Cardiac muscle cell (in vitro differentiated cells and primary cell): ENCODE measurements around the gene PRKACA. TPM values are rescaled to one million over a fixed set of nuclear protein-coding genes. Genes with fewer than 3 reads are reported as not detected.
A peak's percentile ranks its signal among the peaks of the same experiment; 100 is the strongest.

Experiments used
- DNase-seq, 2 donors: peaks; one replicate each; pipeline versions ENCODE4 v3.0.0 to v3.0.0-alpha.2; 2010 to 2017; ENCODE audit warnings: low read depth in 1 of 2, low spot score in 1 of 2
- H3K27ac ChIP-seq: fragments of 200-600 bp; sonication (generic); 2 replicates; pipeline ENCODE4 v1.5.1; 2016
- H3K27me3 ChIP-seq: fragments of 200-600 bp; sonication (generic); 2 replicates; pipeline ENCODE4 v1.6.0; 2016; ENCODE audit warnings: control low read depth
- H3K36me3 ChIP-seq: fragments of 200-600 bp; sonication (generic); 2 replicates; pipeline ENCODE4 v1.5.1; 2016; ENCODE audit warnings: control low read depth
- H3K4me1 ChIP-seq: fragments of 200-600 bp; sonication (generic); 2 replicates; pipeline ENCODE4 v1.8.1; 2017; ENCODE audit warnings: low read depth, mild to moderate bottlenecking, mixed run types
- H3K4me3 ChIP-seq: fragments of 200-600 bp; sonication (generic); 2 replicates; pipeline ENCODE4 v1.5.1; 2016; ENCODE audit warnings: mild to moderate bottlenecking
- H3K9me3 ChIP-seq: fragments of 200-600 bp; sonication (generic); 2 replicates; pipeline ENCODE4 v1.5.1; 2017; ENCODE audit warnings: low read depth, mild to moderate bottlenecking, control low read depth
- polyA plus RNA-seq: library from polyadenylated mRNA; unstranded; fragments of >200 nt; fragmentation: Nextera tagmentation; extraction: Ambion mirVana; gene quantifications from 2 replicates; pipeline ENCODE4 v1.2.1, GENCODE V29; 2016
- total RNA-seq: library from RNA; depleted of rRNA; stranded (reverse); fragments of >200 nt; gene quantifications from 2 replicates; pipeline ENCODE4 v1.2.3, GENCODE V29; 2016
- TF ChIP-seq, protein P1 (sequence below): IDR thresholded peaks from 2 replicates; pipeline ENCODE4 v1.5.1; 2012; ENCODE audit warnings: low read depth, mild to moderate bottlenecking, low read length

The PRKACA gene
- total and polyA plus RNA-seq, 2 experiments from 2014 or later, result 30.6 to 95.2 TPM

DNA sequence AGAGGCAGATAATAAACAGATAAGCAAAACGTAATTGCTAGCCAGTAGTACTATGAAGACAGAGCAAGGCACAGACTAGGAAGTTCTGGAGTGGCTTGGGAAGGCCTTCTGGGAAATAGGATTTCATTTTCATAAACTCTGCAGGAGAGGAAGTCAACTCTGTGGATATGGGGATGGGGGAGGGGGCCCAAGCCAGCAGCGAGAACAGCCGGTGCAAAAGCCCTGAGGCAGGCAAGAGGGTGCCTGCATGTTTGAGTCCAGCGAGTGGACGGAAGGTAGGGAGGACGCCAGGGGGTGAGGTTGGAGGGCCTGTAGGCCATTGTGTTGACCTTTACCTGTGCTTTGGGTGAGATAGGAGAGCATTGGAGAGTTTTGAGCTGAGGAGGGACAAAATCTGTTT, 27.8 kb upstream of the PRKACA start:
- H3K27ac ChIP-seq, result no peak overlapping the region
- no peaks in the 10 kb centered on the region for H3K36me3 ChIP-seq
- H3K4me3 ChIP-seq, result no peak overlapping the region
- H3K27me3 ChIP-seq, result no peaks in the 10 kb centered on the region
- peaks cover 18% of the 10 kb centered on the region for H3K4me1 ChIP-seq
- TF ChIP-seq, protein P1, sequence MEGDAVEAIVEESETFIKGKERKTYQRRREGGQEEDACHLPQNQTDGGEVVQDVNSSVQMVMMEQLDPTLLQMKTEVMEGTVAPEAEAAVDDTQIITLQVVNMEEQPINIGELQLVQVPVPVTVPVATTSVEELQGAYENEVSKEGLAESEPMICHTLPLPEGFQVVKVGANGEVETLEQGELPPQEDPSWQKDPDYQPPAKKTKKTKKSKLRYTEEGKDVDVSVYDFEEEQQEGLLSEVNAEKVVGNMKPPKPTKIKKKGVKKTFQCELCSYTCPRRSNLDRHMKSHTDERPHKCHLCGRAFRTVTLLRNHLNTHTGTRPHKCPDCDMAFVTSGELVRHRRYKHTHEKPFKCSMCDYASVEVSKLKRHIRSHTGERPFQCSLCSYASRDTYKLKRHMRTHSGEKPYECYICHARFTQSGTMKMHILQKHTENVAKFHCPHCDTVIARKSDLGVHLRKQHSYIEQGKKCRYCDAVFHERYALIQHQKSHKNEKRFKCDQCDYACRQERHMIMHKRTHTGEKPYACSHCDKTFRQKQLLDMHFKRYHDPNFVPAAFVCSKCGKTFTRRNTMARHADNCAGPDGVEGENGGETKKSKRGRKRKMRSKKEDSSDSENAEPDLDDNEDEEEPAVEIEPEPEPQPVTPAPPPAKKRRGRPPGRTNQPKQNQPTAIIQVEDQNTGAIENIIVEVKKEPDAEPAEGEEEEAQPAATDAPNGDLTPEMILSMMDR, result no peak
- H3K9me3 ChIP-seq, result no peaks in the 10 kb centered on the region
- no peak for DNase-seq

DNA sequence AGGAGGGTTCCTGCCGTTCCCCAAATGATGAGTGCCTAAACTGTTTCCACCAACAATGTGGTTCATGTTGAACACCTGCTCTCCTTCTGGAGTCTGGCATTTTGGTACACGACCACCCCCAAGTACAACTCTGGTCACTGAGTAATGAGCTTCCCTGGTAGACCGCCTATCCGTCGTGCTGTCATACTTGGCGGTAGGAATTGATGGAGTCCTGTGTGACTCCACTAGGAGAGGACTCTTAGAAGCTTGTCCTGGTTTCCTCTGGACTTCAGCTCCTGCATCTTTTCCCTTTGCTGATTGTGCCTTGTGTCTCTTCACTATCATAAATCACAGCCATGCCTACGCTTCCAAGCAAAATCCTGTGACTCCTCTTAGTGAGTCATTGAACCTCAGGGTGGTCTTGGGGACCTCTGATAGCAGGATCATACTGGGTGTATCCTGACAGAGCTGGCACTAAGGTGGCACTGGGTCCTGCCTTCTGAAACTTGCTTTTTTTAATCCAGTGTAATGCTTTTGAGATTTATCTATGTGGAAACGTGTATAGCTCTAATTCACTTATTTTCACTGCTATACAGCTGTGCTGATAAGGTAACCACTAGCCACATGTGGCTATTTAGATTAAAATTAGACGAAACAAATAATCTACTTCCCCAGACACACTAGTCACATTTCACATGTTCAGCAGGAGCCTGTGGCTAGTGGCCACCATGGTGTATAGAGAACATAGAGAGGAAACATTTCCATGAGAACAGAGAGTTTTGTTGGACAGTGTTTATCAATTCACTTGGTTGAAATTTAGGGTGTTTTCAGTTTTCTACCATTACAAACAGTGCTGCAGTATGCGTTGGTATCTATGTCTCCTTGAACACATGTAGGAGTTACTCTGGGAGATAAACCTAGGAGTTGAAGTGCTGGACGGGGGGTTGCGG, 25.0 kb upstream of the PRKACA start:
- no peaks in the 10 kb centered on the region for H3K36me3 ChIP-seq
- TF ChIP-seq, protein P1, result no peak
- DNase-seq, result no peak
- no peak overlapping the region for H3K27ac ChIP-seq
- no peak overlapping the region for H3K4me3 ChIP-seq
- no peaks in the 10 kb centered on the region for H3K27me3 ChIP-seq
- H3K4me1 ChIP-seq, result peaks cover 3% of the 10 kb centered on the region
- H3K9me3 ChIP-seq, result no peaks in the 10 kb centered on the region

DNA sequence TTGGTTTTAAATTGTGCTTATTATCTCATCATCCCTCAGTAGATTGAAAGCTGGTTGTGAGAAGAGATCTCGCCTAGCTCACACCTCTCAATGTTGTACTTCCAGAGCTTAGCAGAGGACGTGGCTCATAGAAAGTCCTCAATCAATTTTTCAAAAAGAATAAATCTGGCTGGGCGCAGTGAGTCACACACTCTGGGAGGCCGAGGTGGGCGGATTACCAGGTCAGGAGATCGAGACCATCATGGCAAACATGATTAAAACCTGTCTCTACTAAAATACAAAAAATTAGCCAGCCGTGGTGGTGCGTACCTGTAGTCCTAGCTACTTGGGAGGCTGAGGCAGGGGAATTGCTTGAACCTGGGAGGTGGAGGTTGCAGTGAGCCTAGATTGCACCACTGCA, 23.5 kb upstream of the PRKACA start:
- no peaks in the 10 kb centered on the region for H3K27me3 ChIP-seq
- no peaks in the 10 kb centered on the region for H3K9me3 ChIP-seq
- no peaks in the 10 kb centered on the region for H3K36me3 ChIP-seq
- TF ChIP-seq, protein P1, result no peak
- no peak overlapping the region for H3K27ac ChIP-seq
- H3K4me1 ChIP-seq, result peaks cover 3% of the 10 kb centered on the region
- no peak overlapping the region for H3K4me3 ChIP-seq
- no peak for DNase-seq

DNA sequence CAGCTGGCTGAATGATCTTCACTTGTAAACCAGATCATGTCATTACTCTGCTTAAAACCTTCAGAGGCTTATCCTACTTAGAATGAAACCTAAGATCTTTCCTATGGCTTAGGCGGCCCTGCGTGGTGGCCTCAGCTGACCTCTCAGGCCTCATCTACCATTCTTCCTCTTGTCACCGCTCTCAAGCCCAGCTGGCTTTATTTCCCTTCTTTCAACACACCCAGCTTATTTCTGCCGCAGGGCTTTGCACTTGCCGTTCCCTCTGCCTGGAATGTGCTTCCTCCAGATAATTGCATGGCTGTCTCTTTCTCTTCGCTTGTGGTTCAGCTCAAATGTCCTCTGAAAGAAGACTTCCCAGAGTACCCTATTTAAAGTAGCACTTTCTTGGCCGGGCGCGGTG, 22.4 kb upstream of the PRKACA start:
- TF ChIP-seq, protein P1, result no peak
- no peaks in the 10 kb centered on the region for H3K9me3 ChIP-seq
- no peak overlapping the region for H3K4me3 ChIP-seq
- H3K4me1 ChIP-seq, result peaks cover 3% of the 10 kb centered on the region
- peak in 1 of 2 donors; percentile 41 for DNase-seq
- peak overlapping the region; percentile 10 for H3K27ac ChIP-seq
- H3K36me3 ChIP-seq, result no peaks in the 10 kb centered on the region
- H3K27me3 ChIP-seq, result no peaks in the 10 kb centered on the region

DNA sequence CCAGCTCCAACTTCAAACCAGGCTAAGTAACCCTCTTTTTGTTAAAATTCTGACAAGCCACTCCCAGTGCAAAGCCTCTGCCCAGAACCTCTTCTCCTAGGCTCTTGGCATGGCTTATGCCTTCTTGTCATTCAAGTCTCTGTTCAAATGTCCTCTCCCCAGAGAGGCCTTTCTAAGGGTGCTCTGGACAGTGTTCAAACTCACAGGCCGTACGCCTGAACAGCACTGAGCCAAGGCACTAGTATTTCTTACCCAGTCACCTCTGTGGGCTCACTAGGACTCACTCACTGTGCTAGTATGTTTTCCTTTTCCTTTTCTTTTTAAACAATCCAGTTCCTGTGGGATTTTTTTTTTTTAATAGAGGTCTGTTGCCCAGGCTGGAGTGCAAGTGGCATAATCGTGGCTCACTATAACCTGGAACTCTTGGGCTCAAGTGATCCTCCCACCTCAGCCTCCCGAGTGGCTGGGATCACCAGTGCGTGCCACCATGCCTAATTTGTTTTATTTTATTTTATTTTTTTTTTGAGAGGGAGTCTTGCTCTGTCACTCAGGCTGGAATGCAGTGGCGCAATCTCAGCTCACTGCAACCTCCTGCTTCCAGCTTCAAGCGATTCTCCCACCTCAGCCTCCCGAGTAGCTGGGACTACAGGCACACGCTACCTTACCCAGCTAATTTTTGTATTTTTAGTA, 21.2 kb upstream of the PRKACA start:
- Histone ChIP-seq H3K27ac (peak overlapping the region; percentile 91), H3K9me3 (no peaks in the 10 kb centered on the region), H3K36me3 (no peaks in the 10 kb centered on the region), H3K4me3 (no peak overlapping the region), H3K27me3 (no peaks in the 10 kb centered on the region), H3K4me1 (peaks cover 3% of the 10 kb centered on the region)
- DNase-seq, result peak; percentile 39 to 44
- TF ChIP-seq, protein P1, result no peak
